HepG2 (cell line): ENCODE results near the gene CLEC7A. TPM values are rescaled to one million over a fixed set of nuclear protein-coding genes. Genes with fewer than 3 reads are reported as not detected.

ENCODE experiments used
- ATAC-seq: fragments of 200-7000 bp; cut with Tn5 transposase; 3 replicates; pipeline ENCODE4 v1.9.1; 2020; ENCODE audit warnings: mild to moderate bottlenecking, moderate library complexity
- BruUV-seq: library from RNA; stranded (reverse); fragments of 400-500 nt; replicated peaks from 2 replicates; lab custom pipeline; 2021; lab: Mats Ljungman, UMichigan
- CTCF ChIA-PET: fragments of 300-600 bp; formaldehyde crosslinking; extraction: SDS; loops from one replicate; lab custom pipeline; 2021; ENCODE audit warnings: low total read pairs, inconsistent platforms, low intra/inter-chr PET ratio; lab: Yijun Ruan, JAX
- POLR2A ChIA-PET: fragments of 350-600 bp; sonication (Branson Sonifier 250); formaldehyde crosslinking; loops from one replicate; lab custom pipeline; 2020; ENCODE audit warnings: antibody characterized with exemption, inconsistent platforms; lab: Yijun Ruan, JAX
- DNase-seq: peaks from one replicate; pipeline ENCODE4 v3.0.0-alpha.2; 2015; ENCODE audit warnings: low spot score
- FAIRE-seq: peaks from 3 replicates; lab custom pipeline; 2011; peaks lifted over from hg19 to GRCh38; lab: Jason Lieb, UNC
- H2AFZ ChIP-seq: one replicate; pipeline ENCODE4 v1.6.1; 2011; ENCODE audit warnings: low read length, inconsistent platforms
- H3K27ac ChIP-seq: fragments of 300-600 bp; 3 replicates; pipeline ENCODE4 v1.8.0; 2011; ENCODE audit warnings: mixed run types, mild to moderate bottlenecking, mixed read lengths, low read length, inconsistent platforms; ENCODE audit not compliant: insufficient read depth; ENCODE audit errors: extremely low read length
- H3K27me3 ChIP-seq, 2 experiments: fragments of 200-600 bp in 1 of 2; 2 replicates in 1 of 2; 3 replicates in 1 of 2; pipeline versions ENCODE4 v1.6.0 to v1.8.0; 2011; ENCODE audit warnings: low read length in 2 of 2, mild to moderate bottlenecking in 2 of 2, moderate library complexity in 2 of 2, inconsistent platforms in 1 of 2; ENCODE audit not compliant: insufficient read depth in 2 of 2, control insufficient read depth in 1 of 2
- H3K36me3 ChIP-seq, 2 experiments: fragments of 200-600 bp in 1 of 2; replicated peaks in 1 of 2; 2 replicates in 1 of 2; 3 replicates in 1 of 2; pipeline versions ENCODE4 v1.5.1 to v1.8.0; 2011; ENCODE audit warnings: low read length in 2 of 2, inconsistent platforms in 1 of 2; ENCODE audit not compliant: insufficient read depth in 2 of 2, control insufficient read depth in 1 of 2
- H3K4me1 ChIP-seq: 2 replicates; pipeline ENCODE4 v1.5.1; 2012; ENCODE audit warnings: low read length, inconsistent platforms; ENCODE audit not compliant: insufficient read depth
- H3K4me2 ChIP-seq: 2 replicates; pipeline ENCODE4 v1.6.0; 2011; ENCODE audit warnings: low read depth, low read length, inconsistent platforms
- H3K4me3 ChIP-seq, 3 experiments: fragments of 200-600 bp in 1 of 3; sonication (generic), shearing (Covaris generic) in 1 of 3; replicated peaks in 1 of 3; 2 replicates each; pipeline ENCODE4 v1.5.1; 2011 to 2016; ENCODE audit warnings: low read length in 3 of 3, inconsistent platforms in 2 of 3, low read depth in 2 of 3, mild to moderate bottlenecking in 2 of 3, control low read depth in 1 of 3, mixed read lengths in 1 of 3; ENCODE audit not compliant: insufficient read depth in 1 of 3
- H3K79me2 ChIP-seq: one replicate; pipeline ENCODE4 v1.6.1; 2011; ENCODE audit warnings: low read length, inconsistent platforms; ENCODE audit not compliant: insufficient read depth
- H3K9ac ChIP-seq: 2 replicates; pipeline ENCODE4 v1.6.0; 2011; ENCODE audit warnings: mild to moderate bottlenecking, low read depth, low read length, inconsistent platforms; ENCODE audit not compliant: insufficient read depth
- H3K9me3 ChIP-seq: 2 replicates; pipeline ENCODE4 v1.5.1; 2012; ENCODE audit warnings: mild to moderate bottlenecking, low read length
- H4K20me1 ChIP-seq: 2 replicates; pipeline ENCODE4 v1.6.0; 2011; ENCODE audit warnings: inconsistent platforms, mild to moderate bottlenecking, low read length, moderate library complexity; ENCODE audit not compliant: insufficient read depth
- AGO2 ChIP-seq: fragments of 200-400 bp; formaldehyde crosslinking; optimal IDR thresholded peaks from 2 replicates; pipeline ENCODE3; 2017; ENCODE audit warnings: mild to moderate bottlenecking, low read depth, low read length, moderate library complexity
- ATF7-NPFF ChIP-seq: sonication (generic); formaldehyde crosslinking; IDR thresholded peaks from 2 replicates; pipeline ENCODE4 v1.8.1; 2023; ENCODE audit warnings: mild to moderate bottlenecking, low read depth, missing genetic modification reagents, moderate library complexity
- CCDC6 ChIP-seq: sonication (generic); formaldehyde crosslinking; IDR thresholded peaks from 2 replicates; pipeline ENCODE4 v1.8.1; 2022; ENCODE audit warnings: mild to moderate bottlenecking, missing genetic modification reagents, moderate library complexity
- FOXA3 ChIP-seq: IDR thresholded peaks from 2 replicates; pipeline ENCODE4 v1.6.1; 2016; ENCODE audit warnings: missing genetic modification reagents, missing compliant biosample characterization
- HOXA9 ChIP-seq: sonication (generic); formaldehyde crosslinking; IDR thresholded peaks from 2 replicates; pipeline ENCODE4 v1.8.1; 2022; ENCODE audit warnings: missing genetic modification reagents, mild to moderate bottlenecking, moderate library complexity, borderline replicate concordance
- JUNB ChIP-seq: sonication (generic); formaldehyde crosslinking; IDR thresholded peaks from 2 replicates; pipeline ENCODE4 v1.8.0; 2022; ENCODE audit warnings: missing genetic modification reagents, mild to moderate bottlenecking, borderline replicate concordance
- MYNN ChIP-seq: sonication (generic); formaldehyde crosslinking; IDR thresholded peaks from 2 replicates; pipeline ENCODE4 v1.4.0; 2020; ENCODE audit warnings: mild to moderate bottlenecking, low read depth, missing genetic modification reagents
- NPAS2 ChIP-seq: sonication (generic); formaldehyde crosslinking; IDR thresholded peaks from 2 replicates; pipeline ENCODE4 v1.8.0; 2022; ENCODE audit warnings: mild to moderate bottlenecking, missing genetic modification reagents, borderline replicate concordance
- SIN3B ChIP-seq: fragments of 150-350 bp; IDR thresholded peaks from 2 replicates; pipeline ENCODE4 v1.6.1; 2014; ENCODE audit warnings: low read length
- SUZ12 ChIP-seq: fragments of 150-350 bp; IDR thresholded peaks from 2 replicates; pipeline ENCODE4 v1.6.1; 2014; ENCODE audit warnings: low read depth, low read length
- ZNF121 ChIP-seq: sonication (generic); formaldehyde crosslinking; IDR thresholded peaks from 2 replicates; pipeline ENCODE4 v1.5.0; 2020; ENCODE audit warnings: mild to moderate bottlenecking, missing genetic modification reagents
- ZNF543 ChIP-seq: sonication (generic); formaldehyde crosslinking; IDR thresholded peaks from 2 replicates; pipeline ENCODE4 v1.4.0; 2020; ENCODE audit warnings: mild to moderate bottlenecking, missing genetic modification reagents
- ZNF768 ChIP-seq: sonication (generic); formaldehyde crosslinking; IDR thresholded peaks from 2 replicates; pipeline ENCODE4 v1.4.0; 2020; ENCODE audit warnings: missing genetic modification reagents
- ZNF879 ChIP-seq: sonication (generic); formaldehyde crosslinking; IDR thresholded peaks from 2 replicates; pipeline ENCODE4 v1.8.1; 2023; ENCODE audit warnings: missing genetic modification reagents
- WGBS: methylation state at CpG from one replicate; pipeline ENCODE4 v1.1.6; 2017; ENCODE audit warnings: low lambda C conversion rate; 5-methylcytosine and 5-hydroxymethylcytosine counted together
- in situ Hi-C: cut with HindIII; loops from 2 replicates; pipeline ENCODE4 v1.10.0; 2017; ENCODE audit warnings: low pct_unique_long_range_greater_than_20kb; ENCODE audit not compliant: extremely low pct_ligation_motif_present
- intact Hi-C: fragments of 100-400 bp; cut with micrococcal nuclease; formaldehyde crosslinking; loops from one replicate; pipeline ENCODE4 v1.10.0; 2022; ENCODE audit not compliant: unreplicated experiment
- polyA plus RNA-seq, 8 experiments: library from polyadenylated mRNA; depleted of rRNA in 3 of 8; stranded (reverse) in 7 of 8; unstranded in 1 of 8; fragments of >200 nt; fragmentation: Illumina TruSeq in 4 of 8; extraction: Trizol in 4 of 8; gene quantifications; 2 replicates each; pipeline versions ENCODE4 v1.2.1 to v1.2.3, GENCODE V29; 2011 to 2016; ENCODE audit warnings: low read depth in 4 of 8, missing spikeins in 1 of 8, mixed read lengths in 1 of 8; ENCODE audit not compliant: insufficient read depth in 1 of 8
- total RNA-seq, 5 experiments: library from RNA; depleted of rRNA; stranded (reverse); fragments of >200 nt; fragmentation: Illumina TruSeq; extraction: Trizol; gene quantifications; 2 replicates each; pipeline ENCODE4 v1.2.3, GENCODE V29; 2016; ENCODE audit warnings: low read depth in 1 of 5
- TF ChIP-seq, protein P1 (sequence below): sonication (generic); formaldehyde crosslinking; IDR thresholded peaks from 2 replicates; pipeline ENCODE4 v1.4.0; 2020; ENCODE audit warnings: missing genetic modification reagents, mild to moderate bottlenecking, borderline replicate concordance
- TF ChIP-seq, protein P2 (sequence below): IDR thresholded peaks from 2 replicates; pipeline ENCODE4 v1.6.1; 2012; ENCODE audit warnings: low read length, improper control_type of control experiment

Gene CLEC7A
- total and polyA plus RNA-seq, 2 of the 13 experiments (the other 11 are each of a cell fraction or from before 2014, with no cell fraction given) = not detected

DNA sequence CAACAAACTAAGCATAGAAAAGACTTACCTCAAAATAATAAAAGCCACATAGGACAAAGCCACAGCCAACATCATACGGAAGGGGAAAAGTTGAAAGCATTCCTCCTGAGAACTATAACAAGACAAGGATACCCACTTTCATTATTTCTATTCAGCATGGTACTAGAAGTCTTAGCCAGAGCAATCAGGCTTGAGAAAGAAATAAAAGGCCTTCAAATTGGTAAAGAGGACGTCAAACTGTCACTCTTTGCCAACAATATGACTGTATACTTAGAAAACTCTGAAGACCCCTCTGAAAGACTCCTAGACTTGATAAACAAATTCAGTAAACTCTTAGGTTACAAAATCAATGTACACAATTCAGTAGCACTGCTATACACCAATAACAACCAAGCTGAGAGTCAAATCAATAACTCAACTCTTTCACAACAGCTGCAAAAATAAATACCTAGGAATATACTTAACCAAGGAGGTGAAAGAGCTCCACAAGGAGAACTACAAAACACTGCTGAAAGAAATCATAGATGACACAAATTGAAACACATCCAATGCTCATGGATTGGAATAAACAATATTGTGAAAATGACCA lies 19.6 kb downstream of the CLEC7A start:
- no peak for DNase-seq
- WGBS = 47% methylated on average over 2 of the region's 2 CpGs
- Histone ChIP-seq H3K4me3 (no peak overlapping the region), H3K27me3 (no peaks in the 10 kb centered on the region; a peak in 1 of 5 replicates), H2AFZ (no peak overlapping the region), H3K9me3 (no peaks in the 10 kb centered on the region), H4K20me1 (no peaks in the 10 kb centered on the region), H3K79me2 (no peaks in the 10 kb centered on the region)
- CTCF ChIA-PET = no interaction called here
- intact Hi-C loops = no loop called here
- POLR2A ChIA-PET = no interaction called here
- TF ChIP-seq, protein P1, sequence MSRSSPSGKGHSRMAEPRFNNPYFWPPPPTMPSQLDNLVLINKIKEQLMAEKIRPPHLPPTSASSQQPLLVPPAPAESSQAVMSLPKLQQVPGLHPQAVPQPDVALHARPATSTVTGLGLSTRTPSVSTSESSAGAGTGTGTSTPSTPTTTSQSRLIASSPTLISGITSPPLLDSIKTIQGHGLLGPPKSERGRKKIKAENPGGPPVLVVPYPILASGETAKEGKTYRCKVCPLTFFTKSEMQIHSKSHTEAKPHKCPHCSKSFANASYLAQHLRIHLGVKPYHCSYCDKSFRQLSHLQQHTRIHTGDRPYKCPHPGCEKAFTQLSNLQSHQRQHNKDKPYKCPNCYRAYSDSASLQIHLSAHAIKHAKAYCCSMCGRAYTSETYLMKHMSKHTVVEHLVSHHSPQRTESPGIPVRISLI (CRISPR knock-in tag) = no peak
- no peak for TF ChIP-seq SUZ12
- TF ChIP-seq, all 625 proteins: peak for 0
- Histone ChIP-seq H3K27ac (no peak overlapping the region), H3K9ac (no peak overlapping the region), H3K4me1 (no peaks in the 10 kb centered on the region), H3K36me3 (no peaks in the 10 kb centered on the region), H3K4me2 (no peak overlapping the region)
- BruUV-seq = no TSS peak
- FAIRE-seq (no peak), ATAC-seq (no peak)
- in situ Hi-C loops = no loop called here

DNA sequence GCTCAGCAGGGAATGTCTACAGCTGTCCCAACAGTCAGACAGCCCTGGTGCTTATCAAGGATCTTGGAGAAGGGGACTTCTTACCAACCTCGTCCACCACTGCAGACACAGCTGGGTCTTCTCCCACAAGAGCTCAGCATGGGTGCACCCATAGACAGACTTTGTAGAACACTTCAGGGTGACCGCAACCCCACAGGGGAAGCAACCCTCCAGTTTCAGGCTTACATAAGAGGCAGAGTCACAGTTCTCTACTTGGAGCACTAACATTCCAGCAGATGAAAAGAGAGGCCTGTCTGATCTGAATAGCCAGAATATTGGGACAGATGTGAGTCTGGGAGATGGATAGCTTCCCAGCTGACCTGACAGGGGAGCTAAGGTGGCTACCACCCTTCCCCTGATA lies 27.7 kb downstream of the CLEC7A start:
- H2AFZ ChIP-seq = no peak overlapping the region
- no peak overlapping the region for H3K4me3 ChIP-seq
- no peak overlapping the region for H3K9ac ChIP-seq
- H3K36me3 ChIP-seq = no peaks in the 10 kb centered on the region
- no peaks in the 10 kb centered on the region for H4K20me1 ChIP-seq
- BruUV-seq = no TSS peak
- no peak for DNase-seq
- no peak overlapping the region for H3K27ac ChIP-seq
- H3K27me3 ChIP-seq = no peaks in the 10 kb centered on the region; a peak in 1 of 5 replicates
- in situ Hi-C loops (no loop called here), intact Hi-C loops (no loop called here)
- ChIA-PET POLR2A (no interaction called here), CTCF (no interaction called here)
- WGBS = no CpG with 5 or more reads among the region's 2 CpGs
- ATAC-seq = no peak
- H3K4me2 ChIP-seq = no peak overlapping the region
- H3K79me2 ChIP-seq = no peaks in the 10 kb centered on the region
- H3K9me3 ChIP-seq = no peaks in the 10 kb centered on the region
- no peak for FAIRE-seq
- H3K4me1 ChIP-seq = no peaks in the 10 kb centered on the region
- TF ChIP-seq HOXA9 (CRISPR knock-in tag) = no peak
- no peak for TF ChIP-seq FOXA3 (CRISPR knock-in tag)
- TF ChIP-seq CCDC6 = no peak
- TF ChIP-seq ZNF768 (CRISPR knock-in tag) = no peak
- TF ChIP-seq, protein P2, sequence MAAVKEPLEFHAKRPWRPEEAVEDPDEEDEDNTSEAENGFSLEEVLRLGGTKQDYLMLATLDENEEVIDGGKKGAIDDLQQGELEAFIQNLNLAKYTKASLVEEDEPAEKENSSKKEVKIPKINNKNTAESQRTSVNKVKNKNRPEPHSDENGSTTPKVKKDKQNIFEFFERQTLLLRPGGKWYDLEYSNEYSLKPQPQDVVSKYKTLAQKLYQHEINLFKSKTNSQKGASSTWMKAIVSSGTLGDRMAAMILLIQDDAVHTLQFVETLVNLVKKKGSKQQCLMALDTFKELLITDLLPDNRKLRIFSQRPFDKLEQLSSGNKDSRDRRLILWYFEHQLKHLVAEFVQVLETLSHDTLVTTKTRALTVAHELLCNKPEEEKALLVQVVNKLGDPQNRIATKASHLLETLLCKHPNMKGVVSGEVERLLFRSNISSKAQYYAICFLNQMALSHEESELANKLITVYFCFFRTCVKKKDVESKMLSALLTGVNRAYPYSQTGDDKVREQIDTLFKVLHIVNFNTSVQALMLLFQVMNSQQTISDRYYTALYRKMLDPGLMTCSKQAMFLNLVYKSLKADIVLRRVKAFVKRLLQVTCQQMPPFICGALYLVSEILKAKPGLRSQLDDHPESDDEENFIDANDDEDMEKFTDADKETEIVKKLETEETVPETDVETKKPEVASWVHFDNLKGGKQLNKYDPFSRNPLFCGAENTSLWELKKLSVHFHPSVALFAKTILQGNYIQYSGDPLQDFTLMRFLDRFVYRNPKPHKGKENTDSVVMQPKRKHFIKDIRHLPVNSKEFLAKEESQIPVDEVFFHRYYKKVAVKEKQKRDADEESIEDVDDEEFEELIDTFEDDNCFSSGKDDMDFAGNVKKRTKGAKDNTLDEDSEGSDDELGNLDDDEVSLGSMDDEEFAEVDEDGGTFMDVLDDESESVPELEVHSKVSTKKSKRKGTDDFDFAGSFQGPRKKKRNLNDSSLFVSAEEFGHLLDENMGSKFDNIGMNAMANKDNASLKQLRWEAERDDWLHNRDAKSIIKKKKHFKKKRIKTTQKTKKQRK = no peak
- no peak for TF ChIP-seq MYNN (CRISPR knock-in tag)
- TF ChIP-seq NPAS2 (CRISPR knock-in tag) = no peak
- no peak for TF ChIP-seq JUNB (CRISPR knock-in tag)
- no peak for TF ChIP-seq SIN3B
- TF ChIP-seq ZNF543 = no peak
- TF ChIP-seq ATF7-NPFF (CRISPR knock-in tag) = no peak
- no peak for TF ChIP-seq ZNF121
- TF ChIP-seq ZNF879 (CRISPR knock-in tag) = no peak
- TF ChIP-seq AGO2 = no peak
